ENCODE results near the gene PTCD2. TPM values are rescaled to one million over a fixed set of nuclear protein-coding genes. Genes with fewer than 3 reads are reported as not detected.

PTCD2 gene
- total RNA-seq, 1 donor from 2014 or later, result 18.2 TPM

GRCh38 chr5:72386639-72387038 is 66.5 kb downstream of the PTCD2 start:
- no peak for TF ChIP-seq CTCF (IDR thresholded peaks at IDR 0.05; ENCODE audit: borderline replicate concordance)
- Histone ChIP-seq H3K36me3 (no peaks in the 10 kb centered on the region), H3K27ac (replicated peaks) (no peak overlapping the region), H3K4me3 (no peak overlapping the region), H3K4me1 (peaks cover 40% of the 10 kb centered on the region), H3K9me3 (replicated peaks) (no peaks in the 10 kb centered on the region), H3K27me3 (ENCODE audit: low read depth) (no peaks in the 10 kb centered on the region)
- DNase-seq, result no peak
- intact Hi-C loops (cut with micrococcal nuclease), result no loop called here

DNA sequence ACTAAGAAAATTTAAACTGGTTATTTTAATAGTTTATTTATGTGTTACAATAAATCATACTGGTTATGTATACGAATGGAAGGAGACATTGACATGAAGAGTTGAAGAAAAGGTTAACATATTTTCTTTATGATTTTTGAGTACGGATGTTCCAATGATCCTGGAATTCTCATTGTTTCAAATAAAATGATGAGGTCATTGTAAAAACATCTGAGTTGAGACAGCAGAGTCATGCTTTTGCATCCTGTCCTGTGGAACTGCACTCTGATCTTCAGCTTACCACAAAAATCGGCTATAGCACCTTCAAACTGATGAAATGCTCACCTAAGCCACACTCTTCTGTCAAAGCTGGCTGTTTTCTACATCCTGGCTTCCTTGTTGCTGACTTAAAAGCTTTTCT is 67.8 kb downstream of the PTCD2 start:
- intact Hi-C loops (cut with micrococcal nuclease), result no loop called here
- no peak overlapping the region for H3K4me3 ChIP-seq
- no peak for DNase-seq
- H3K36me3 ChIP-seq, result no peaks in the 10 kb centered on the region
- no peaks in the 10 kb centered on the region for H3K9me3 ChIP-seq (replicated peaks)
- TF ChIP-seq CTCF (IDR thresholded peaks at IDR 0.05; ENCODE audit: borderline replicate concordance), result no peak
- peaks cover 54% of the 10 kb centered on the region for H3K4me1 ChIP-seq
- H3K27me3 ChIP-seq (ENCODE audit: low read depth), result no peaks in the 10 kb centered on the region
- peak overlapping the region; percentile 47 for H3K27ac ChIP-seq (replicated peaks)

- TF ChIP-seq CTCF (IDR thresholded peaks at IDR 0.05; ENCODE audit: borderline replicate concordance), result no peak
- no peak overlapping the region for H3K4me3 ChIP-seq
- H3K27me3 ChIP-seq (ENCODE audit: low read depth), result no peaks in the 10 kb centered on the region
- peak; percentile 39 for DNase-seq
- H3K36me3 ChIP-seq, result no peaks in the 10 kb centered on the region
- intact Hi-C loops (cut with micrococcal nuclease), result no loop called here
- peak overlapping the region; percentile 47 for H3K27ac ChIP-seq (replicated peaks)
- peaks cover 53% of the 10 kb centered on the region for H3K4me1 ChIP-seq
- H3K9me3 ChIP-seq (replicated peaks), result no peaks in the 10 kb centered on the region
Observed at GRCh38 chr5:72388646-72389045, 68.5 kb downstream of the PTCD2 start.

DNA sequence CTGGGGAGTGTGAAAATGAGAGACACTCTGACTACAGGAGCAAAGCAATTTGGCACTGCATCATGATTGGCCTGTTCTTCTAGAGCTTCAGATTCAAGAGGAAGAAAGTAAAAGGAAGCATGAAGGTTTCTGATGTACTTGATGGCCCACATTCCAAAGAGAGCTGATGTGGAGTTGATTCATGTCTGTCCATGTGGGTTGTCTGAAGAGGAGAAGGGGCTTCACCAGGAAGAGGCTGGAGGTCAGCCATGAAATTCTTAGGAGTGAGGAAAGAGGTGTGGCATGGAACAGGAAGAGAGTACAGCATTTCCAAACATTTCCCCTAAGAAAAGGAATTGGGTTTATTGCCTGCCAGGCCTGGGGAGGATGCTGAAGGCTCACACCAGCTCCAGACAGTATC is 70.7 kb downstream of the PTCD2 start:
- intact Hi-C loops (cut with micrococcal nuclease), result no loop called here
- no peak for DNase-seq
- H3K27me3 ChIP-seq (ENCODE audit: low read depth), result no peaks in the 10 kb centered on the region
- no peaks in the 10 kb centered on the region for H3K9me3 ChIP-seq (replicated peaks)
- H3K27ac ChIP-seq (replicated peaks), result no peak overlapping the region
- H3K36me3 ChIP-seq, result no peaks in the 10 kb centered on the region
- H3K4me1 ChIP-seq, result peaks cover 53% of the 10 kb centered on the region
- H3K4me3 ChIP-seq, result no peak overlapping the region
- TF ChIP-seq CTCF (IDR thresholded peaks at IDR 0.05; ENCODE audit: borderline replicate concordance), result no peak

GRCh38 chr5:72392326-72392733 is 72.2 kb downstream of the PTCD2 start:
- intact Hi-C loops (cut with micrococcal nuclease), result no loop called here
- peaks cover 49% of the 10 kb centered on the region for H3K4me1 ChIP-seq

More at GRCh38 chr5:72392326-72392733, 72.2 kb downstream of the PTCD2 start:
- no peaks in the 10 kb centered on the region for H3K9me3 ChIP-seq (replicated peaks)
- no peak for DNase-seq
- no peak for TF ChIP-seq CTCF (IDR thresholded peaks at IDR 0.05; ENCODE audit: borderline replicate concordance)
- H3K36me3 ChIP-seq, result no peaks in the 10 kb centered on the region
- H3K27me3 ChIP-seq (ENCODE audit: low read depth), result no peaks in the 10 kb centered on the region
- peak overlapping the region; percentile 85 for H3K27ac ChIP-seq (replicated peaks)
- H3K4me3 ChIP-seq, result no peak overlapping the region
